Liver (tissue), 3 donors: ENCODE data around the gene RSRP1.

Source experiments
- GABPA ChIP-seq, 2 donors: IDR thresholded peaks in 1 of 2; conservative IDR thresholded peaks in 1 of 2; 2 replicates each; pipeline ENCODE4 v1.6.1; 2016; ENCODE audit warnings: antibody characterized with exemption in 2 of 2, mild to moderate bottlenecking in 1 of 2, moderate library complexity in 1 of 2
- HNF4A ChIP-seq, 2 donors: conservative IDR thresholded peaks; 2 replicates each; pipeline ENCODE4 v1.6.1; 2016; ENCODE audit warnings: antibody characterized with exemption in 2 of 2, mild to moderate bottlenecking in 2 of 2
- HNF4G ChIP-seq: IDR thresholded peaks from 2 replicates; pipeline ENCODE4 v1.6.1; 2016; ENCODE audit warnings: antibody characterized with exemption
- JUND ChIP-seq, 2 donors: IDR thresholded peaks; 2 replicates each; pipeline ENCODE4 v1.6.1; 2016; ENCODE audit warnings: antibody characterized with exemption in 2 of 2
- RAD21 ChIP-seq, 2 donors: IDR thresholded peaks; 2 replicates each; pipeline ENCODE4 v1.6.1; 2016; ENCODE audit warnings: antibody characterized with exemption in 2 of 2, mild to moderate bottlenecking in 2 of 2
- TAF1 ChIP-seq: conservative IDR thresholded peaks from 2 replicates; pipeline ENCODE4 v1.6.1; 2016; ENCODE audit warnings: antibody characterized with exemption, mild to moderate bottlenecking
- YY1 ChIP-seq: IDR thresholded peaks from 2 replicates; pipeline ENCODE4 v1.6.1; 2016; ENCODE audit warnings: antibody characterized with exemption, mild to moderate bottlenecking
- TF ChIP-seq, protein P1 (sequence below): fragments of 150-350 bp; IDR thresholded peaks from 2 replicates; pipeline ENCODE4 v1.5.1; 2017; ENCODE audit warnings: improper control_type of control experiment, low read depth, low read length; ENCODE audit not compliant: missing input control
- TF ChIP-seq, protein P2 (sequence below): IDR thresholded peaks from 2 replicates; pipeline ENCODE4 v1.6.1; 2016; ENCODE audit warnings: antibody characterized with exemption, mild to moderate bottlenecking
- TF ChIP-seq, protein P3 (sequence below): IDR thresholded peaks from 2 replicates; pipeline ENCODE4 v1.6.1; 2016; ENCODE audit warnings: antibody characterized with exemption
- donor health status: healthy.
- donor health status: healthy.

DNA sequence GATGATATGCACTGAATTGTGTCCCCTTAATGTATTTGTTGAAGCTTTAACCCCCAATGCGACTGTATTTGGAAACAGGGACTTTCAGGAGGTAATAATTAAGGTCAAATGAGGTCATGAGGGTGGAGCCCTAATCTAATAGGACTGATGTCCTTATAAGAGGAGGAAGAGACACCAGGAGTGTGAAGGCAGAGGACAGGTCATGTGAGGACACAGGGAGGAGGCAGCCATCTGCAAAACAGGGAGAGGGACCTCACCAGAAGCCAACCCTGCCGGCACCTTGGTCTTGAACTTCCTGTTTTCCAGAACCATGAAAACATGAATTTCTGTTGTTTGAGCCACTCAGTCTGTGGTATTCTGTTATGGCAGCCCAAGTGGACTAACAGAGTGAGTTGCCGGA is 30.2 kb downstream of the RSRP1 start:
- TF ChIP-seq, protein P1, sequence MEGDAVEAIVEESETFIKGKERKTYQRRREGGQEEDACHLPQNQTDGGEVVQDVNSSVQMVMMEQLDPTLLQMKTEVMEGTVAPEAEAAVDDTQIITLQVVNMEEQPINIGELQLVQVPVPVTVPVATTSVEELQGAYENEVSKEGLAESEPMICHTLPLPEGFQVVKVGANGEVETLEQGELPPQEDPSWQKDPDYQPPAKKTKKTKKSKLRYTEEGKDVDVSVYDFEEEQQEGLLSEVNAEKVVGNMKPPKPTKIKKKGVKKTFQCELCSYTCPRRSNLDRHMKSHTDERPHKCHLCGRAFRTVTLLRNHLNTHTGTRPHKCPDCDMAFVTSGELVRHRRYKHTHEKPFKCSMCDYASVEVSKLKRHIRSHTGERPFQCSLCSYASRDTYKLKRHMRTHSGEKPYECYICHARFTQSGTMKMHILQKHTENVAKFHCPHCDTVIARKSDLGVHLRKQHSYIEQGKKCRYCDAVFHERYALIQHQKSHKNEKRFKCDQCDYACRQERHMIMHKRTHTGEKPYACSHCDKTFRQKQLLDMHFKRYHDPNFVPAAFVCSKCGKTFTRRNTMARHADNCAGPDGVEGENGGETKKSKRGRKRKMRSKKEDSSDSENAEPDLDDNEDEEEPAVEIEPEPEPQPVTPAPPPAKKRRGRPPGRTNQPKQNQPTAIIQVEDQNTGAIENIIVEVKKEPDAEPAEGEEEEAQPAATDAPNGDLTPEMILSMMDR = no peak
- TF ChIP-seq GABPA (IDR thresholded peaks at IDR 0.05 in 1 of 2, conservative IDR thresholded peaks at IDR 0.05 in 1 of 2) = no peak
- TF ChIP-seq, protein P2, sequence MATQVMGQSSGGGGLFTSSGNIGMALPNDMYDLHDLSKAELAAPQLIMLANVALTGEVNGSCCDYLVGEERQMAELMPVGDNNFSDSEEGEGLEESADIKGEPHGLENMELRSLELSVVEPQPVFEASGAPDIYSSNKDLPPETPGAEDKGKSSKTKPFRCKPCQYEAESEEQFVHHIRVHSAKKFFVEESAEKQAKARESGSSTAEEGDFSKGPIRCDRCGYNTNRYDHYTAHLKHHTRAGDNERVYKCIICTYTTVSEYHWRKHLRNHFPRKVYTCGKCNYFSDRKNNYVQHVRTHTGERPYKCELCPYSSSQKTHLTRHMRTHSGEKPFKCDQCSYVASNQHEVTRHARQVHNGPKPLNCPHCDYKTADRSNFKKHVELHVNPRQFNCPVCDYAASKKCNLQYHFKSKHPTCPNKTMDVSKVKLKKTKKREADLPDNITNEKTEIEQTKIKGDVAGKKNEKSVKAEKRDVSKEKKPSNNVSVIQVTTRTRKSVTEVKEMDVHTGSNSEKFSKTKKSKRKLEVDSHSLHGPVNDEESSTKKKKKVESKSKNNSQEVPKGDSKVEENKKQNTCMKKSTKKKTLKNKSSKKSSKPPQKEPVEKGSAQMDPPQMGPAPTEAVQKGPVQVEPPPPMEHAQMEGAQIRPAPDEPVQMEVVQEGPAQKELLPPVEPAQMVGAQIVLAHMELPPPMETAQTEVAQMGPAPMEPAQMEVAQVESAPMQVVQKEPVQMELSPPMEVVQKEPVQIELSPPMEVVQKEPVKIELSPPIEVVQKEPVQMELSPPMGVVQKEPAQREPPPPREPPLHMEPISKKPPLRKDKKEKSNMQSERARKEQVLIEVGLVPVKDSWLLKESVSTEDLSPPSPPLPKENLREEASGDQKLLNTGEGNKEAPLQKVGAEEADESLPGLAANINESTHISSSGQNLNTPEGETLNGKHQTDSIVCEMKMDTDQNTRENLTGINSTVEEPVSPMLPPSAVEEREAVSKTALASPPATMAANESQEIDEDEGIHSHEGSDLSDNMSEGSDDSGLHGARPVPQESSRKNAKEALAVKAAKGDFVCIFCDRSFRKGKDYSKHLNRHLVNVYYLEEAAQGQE = no peak
- TF ChIP-seq, protein P3, sequence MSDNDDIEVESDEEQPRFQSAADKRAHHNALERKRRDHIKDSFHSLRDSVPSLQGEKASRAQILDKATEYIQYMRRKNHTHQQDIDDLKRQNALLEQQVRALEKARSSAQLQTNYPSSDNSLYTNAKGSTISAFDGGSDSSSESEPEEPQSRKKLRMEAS = no peak
- no peak for TF ChIP-seq TAF1
- TF ChIP-seq RAD21 (IDR thresholded peaks at IDR 0.05) = no peak
- TF ChIP-seq JUND (IDR thresholded peaks at IDR 0.05) = no peak
- no peak for TF ChIP-seq YY1
- TF ChIP-seq HNF4A (conservative IDR thresholded peaks at IDR 0.05) = no peak
- no peak for TF ChIP-seq HNF4G
